Peyer's patch (tissue), 4 donors: ENCODE measurements around the gene AMN1. TPM values are rescaled to one million over a fixed set of nuclear protein-coding genes. Genes with fewer than 3 reads are reported as not detected.

Experiments
- DNase-seq, 3 donors: peaks; one replicate each; pipeline ENCODE4 v3.0.0-alpha.2; 2017 to 2019
- H3K27ac ChIP-seq, 4 donors: fragments of 200-600 bp; sonication (generic); one replicate each; pipeline ENCODE4 v1.5.1; 2016 to 2019
- H3K27me3 ChIP-seq, 2 donors: fragments of 200-600 bp; sonication (generic); one replicate each; pipeline ENCODE4 v1.5.1; 2019
- H3K36me3 ChIP-seq, 3 donors: fragments of 200-600 bp; sonication (generic); one replicate each; pipeline ENCODE4 v1.5.1; 2016 to 2019
- H3K4me1 ChIP-seq, 4 donors: fragments of 200-600 bp; sonication (generic); one replicate each; pipeline ENCODE4 v1.5.1; 2016 to 2019
- H3K4me3 ChIP-seq, 4 donors: fragments of 200-600 bp; sonication (generic); 1 replicate in 3 of 4; 2 replicates in 1 of 4; pipeline ENCODE4 v1.5.1; 2016 to 2019; ENCODE audit warnings: mild to moderate bottlenecking in 1 of 4
- H3K9me3 ChIP-seq, 4 donors: fragments of 200-600 bp; sonication (generic); one replicate each; pipeline ENCODE4 v1.5.1; 2016 to 2019; ENCODE audit warnings: mild to moderate bottlenecking in 1 of 4
- CTCF ChIP-seq, 6 experiments: fragments of 450-650 bp in 4 of 6; fragments of 200-600 bp in 2 of 6; sonication (generic) in 1 of 6; IDR thresholded peaks; one replicate each; pipeline ENCODE4 v1.5.1; 2017 to 2019; ENCODE audit warnings: antibody characterized with exemption in 6 of 6, mild to moderate bottlenecking in 3 of 6, moderate library complexity in 1 of 6
- POLR2A ChIP-seq, 2 donors: fragments of 450-650 bp; IDR thresholded peaks; one replicate each; pipeline ENCODE4 v1.5.1; 2017; ENCODE audit warnings: antibody characterized with exemption in 2 of 2, mild to moderate bottlenecking in 2 of 2, moderate library complexity in 2 of 2
- total RNA-seq, 4 donors: library from RNA; depleted of rRNA; stranded (reverse); fragments of >200 nt; gene quantifications; one replicate each; pipeline ENCODE4 v1.1.0, GENCODE V29; 2016

Gene AMN1
- total RNA-seq, 4 donors from 2014 or later, result 0.95 to 21.5 (median 6.4) TPM

DNA sequence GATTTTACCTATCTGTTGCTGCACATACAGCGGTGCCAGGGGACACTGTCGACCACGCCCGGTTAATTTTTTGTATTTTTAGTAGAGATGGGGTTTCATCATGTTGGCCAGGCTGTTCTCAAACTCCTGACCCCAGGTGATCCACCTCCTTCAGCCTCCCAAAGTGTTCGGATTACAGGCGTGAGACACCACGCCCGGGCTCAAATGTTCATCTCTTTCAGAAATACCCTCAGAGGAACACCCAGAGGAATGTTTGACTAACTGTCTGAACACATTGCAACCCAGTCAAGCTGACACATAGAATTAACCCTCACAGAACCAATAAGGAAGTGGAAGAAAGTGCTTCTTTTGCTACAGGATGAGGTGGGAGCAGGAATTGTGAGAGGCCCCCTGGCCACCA lies 84.3 kb downstream of the AMN1 start:
- DNase-seq, result no peak
- no peak overlapping the region for H3K4me3 ChIP-seq
- H3K9me3 ChIP-seq, result no peaks in the 10 kb centered on the region
- no peak overlapping the region for H3K27ac ChIP-seq
- no peak for TF ChIP-seq POLR2A (IDR thresholded peaks at IDR 0.05)
- TF ChIP-seq CTCF (IDR thresholded peaks at IDR 0.05), result no peak
- no peaks in the 10 kb centered on the region for H3K36me3 ChIP-seq
- no peaks in the 10 kb centered on the region for H3K27me3 ChIP-seq
- H3K4me1 ChIP-seq, result no peaks in the 10 kb centered on the region

DNA sequence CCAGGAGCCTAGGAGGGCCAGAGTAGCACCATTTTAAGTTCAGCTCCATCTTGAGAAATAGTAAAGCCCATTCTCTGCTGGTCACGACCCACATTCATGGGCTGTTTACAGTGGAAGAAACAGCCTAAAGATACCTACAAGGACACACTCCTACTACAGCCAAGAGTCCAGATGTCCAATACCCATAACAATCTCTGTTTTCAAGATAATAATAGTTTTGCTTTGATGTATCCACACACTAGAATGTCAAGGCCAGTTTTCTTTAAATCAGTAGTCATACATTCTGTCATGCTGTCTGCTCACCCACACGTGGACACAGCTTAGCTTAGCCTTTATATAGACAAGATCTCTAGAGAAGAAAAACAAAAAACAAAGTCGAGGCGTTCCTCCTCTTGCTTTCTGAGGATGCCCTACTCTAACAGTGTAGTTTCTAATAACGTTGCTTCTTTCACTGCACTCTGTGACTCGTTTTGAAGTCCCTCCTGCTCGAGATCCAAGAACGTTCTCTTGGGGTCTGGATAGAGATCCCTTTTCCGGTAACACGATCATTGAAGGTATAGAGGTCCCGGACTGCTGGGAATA lies 87.2 kb downstream of the AMN1 start:
- no peaks in the 10 kb centered on the region for H3K36me3 ChIP-seq
- H3K4me3 ChIP-seq, result no peak overlapping the region
- no peaks in the 10 kb centered on the region for H3K27me3 ChIP-seq
- no peak for DNase-seq
- no peaks in the 10 kb centered on the region for H3K9me3 ChIP-seq
- H3K4me1 ChIP-seq, result no peaks in the 10 kb centered on the region
- no peak for TF ChIP-seq POLR2A (IDR thresholded peaks at IDR 0.05)
- no peak for TF ChIP-seq CTCF (IDR thresholded peaks at IDR 0.05)
- H3K27ac ChIP-seq, result no peak overlapping the region

DNA sequence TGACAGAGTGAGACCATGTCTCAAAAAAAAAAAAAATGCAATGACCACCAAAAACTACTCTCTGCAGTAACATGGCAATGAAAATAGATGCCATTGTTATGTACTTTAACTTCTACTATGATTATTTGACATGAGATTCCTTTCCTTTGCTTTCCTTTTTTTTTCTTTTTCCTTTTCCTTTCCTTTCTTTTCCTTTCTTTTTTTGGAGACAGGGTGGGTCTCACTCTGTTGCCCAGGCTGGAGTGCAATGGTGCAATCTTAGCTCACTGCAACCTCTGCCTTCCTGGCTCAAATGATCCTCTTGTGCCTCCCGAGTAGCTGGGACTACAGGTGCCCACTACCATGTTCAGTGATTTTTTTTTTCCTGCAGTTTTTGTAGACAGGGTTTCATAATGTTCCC lies 94.2 kb downstream of the AMN1 start:
- TF ChIP-seq CTCF (IDR thresholded peaks at IDR 0.05) (no peak), POLR2A (IDR thresholded peaks at IDR 0.05) (no peak)
- no peak for DNase-seq
- Histone ChIP-seq H3K27ac (no peak overlapping the region), H3K4me3 (no peak overlapping the region), H3K36me3 (no peaks in the 10 kb centered on the region), H3K4me1 (no peaks in the 10 kb centered on the region), H3K9me3 (no peaks in the 10 kb centered on the region), H3K27me3 (no peaks in the 10 kb centered on the region)

DNA sequence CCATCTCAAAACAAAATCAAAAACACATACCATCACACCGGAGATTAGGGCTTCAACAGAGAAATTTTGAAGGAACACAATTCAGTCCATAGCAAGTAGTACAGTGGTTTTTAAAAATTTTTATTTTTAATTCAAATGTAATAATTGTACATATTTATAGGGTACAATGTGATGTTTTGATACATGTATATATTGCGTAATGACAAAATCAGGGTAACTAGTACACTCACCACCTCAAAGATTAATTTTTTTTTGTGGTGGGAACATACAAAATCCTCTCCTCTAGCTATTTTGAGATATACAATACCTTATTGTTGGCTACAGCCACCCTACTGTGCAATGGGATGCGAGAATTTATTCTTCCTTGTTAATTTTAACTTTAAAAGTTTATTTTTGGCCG lies 95.4 kb downstream of the AMN1 start:
- DNase-seq, result no peak
- H3K4me1 ChIP-seq, result no peaks in the 10 kb centered on the region
- H3K27me3 ChIP-seq, result no peaks in the 10 kb centered on the region
- no peak overlapping the region for H3K27ac ChIP-seq
- no peaks in the 10 kb centered on the region for H3K9me3 ChIP-seq
- TF ChIP-seq POLR2A (IDR thresholded peaks at IDR 0.05) (no peak), CTCF (IDR thresholded peaks at IDR 0.05) (no peak)
- no peak overlapping the region for H3K4me3 ChIP-seq
- no peaks in the 10 kb centered on the region for H3K36me3 ChIP-seq

- no peaks in the 10 kb centered on the region for H3K9me3 ChIP-seq
- no peaks in the 10 kb centered on the region for H3K36me3 ChIP-seq
- H3K4me1 ChIP-seq, result no peaks in the 10 kb centered on the region
- no peak for DNase-seq
- no peak overlapping the region for H3K27ac ChIP-seq
- no peaks in the 10 kb centered on the region for H3K27me3 ChIP-seq
- no peak overlapping the region for H3K4me3 ChIP-seq
- no peak for TF ChIP-seq POLR2A (IDR thresholded peaks at IDR 0.05)
- no peak for TF ChIP-seq CTCF (IDR thresholded peaks at IDR 0.05)
These were observed 97.0 kb downstream of the AMN1 start for GRCh38 chr12:31631809-31632208.
